IPS DF 6.9 (cell line): ENCODE data around the gene FGF18.

ENCODE experiments used
- DNase-seq: peaks from one replicate; pipeline ENCODE4 v3.0.0-alpha.2; 2013; ENCODE audit warnings: low read depth, low spot score
- H3K27ac ChIP-seq: one replicate; pipeline ENCODE4 v1.5.1; 2013; ENCODE audit warnings: low read length, control low read depth
- H3K27me3 ChIP-seq: 2 replicates; pipeline ENCODE4 v1.6.1; 2013; ENCODE audit warnings: mild to moderate bottlenecking, low read length; ENCODE audit not compliant: control insufficient read depth, insufficient read depth
- H3K36me3 ChIP-seq: 2 replicates; pipeline ENCODE4 v1.6.1; 2013; ENCODE audit warnings: low read length; ENCODE audit not compliant: control insufficient read depth, insufficient read depth
- H3K4me1 ChIP-seq: 2 replicates; pipeline ENCODE4 v1.6.1; 2013; ENCODE audit warnings: low read length; ENCODE audit not compliant: control insufficient read depth, insufficient read depth
- H3K4me3 ChIP-seq: 2 replicates; pipeline ENCODE4 v1.5.1; 2013; ENCODE audit warnings: mild to moderate bottlenecking, low read length
- H3K9me3 ChIP-seq: 2 replicates; pipeline ENCODE4 v1.6.1; 2013; ENCODE audit warnings: low read length, inconsistent platforms; ENCODE audit not compliant: control insufficient read depth, insufficient read depth
- WGBS: extraction: QIAGEN DNeasy Blood & Tissue Kit; methylation state at CpG from one replicate; pipeline ENCODE4 v1.1.7; 2013; ENCODE audit warnings: mixed read lengths, missing lambda C conversion rate; ENCODE audit not compliant: insufficient read length, insufficient coverage; 5-methylcytosine and 5-hydroxymethylcytosine counted together

FGF18 gene

DNA sequence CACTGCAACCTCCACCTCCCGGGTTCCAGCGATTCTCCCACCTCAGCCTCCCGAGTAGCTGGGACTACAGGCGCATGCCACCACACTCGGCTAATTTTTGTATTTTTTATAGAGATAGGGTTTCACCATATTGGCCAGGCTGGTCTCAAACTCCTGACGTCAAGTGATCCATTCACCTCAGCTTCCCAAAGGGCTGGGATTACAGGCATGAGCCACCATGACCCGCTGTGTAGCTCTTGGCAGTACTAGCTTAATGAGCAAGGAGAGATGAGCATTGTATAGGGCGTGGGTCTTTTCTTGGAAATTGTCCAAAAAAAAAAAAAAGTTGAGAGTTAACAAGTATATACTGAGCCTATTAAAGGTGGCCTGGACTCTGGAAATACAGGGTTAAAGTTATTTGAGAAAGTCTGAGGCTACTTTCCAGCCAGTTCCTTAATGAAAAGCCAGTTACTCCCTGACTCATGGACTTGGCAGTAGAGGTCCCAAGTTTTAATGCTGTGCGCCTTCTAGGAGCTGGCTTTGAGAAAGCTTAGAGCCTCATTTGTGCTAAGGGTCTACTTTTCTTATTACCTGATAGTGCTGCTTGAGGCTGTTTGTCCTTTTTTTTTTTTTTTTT, 4.2 kb upstream of the FGF18 start:
- Histone ChIP-seq H3K4me3 (no peak overlapping the region), H3K4me1 (peaks cover 1% of the 10 kb centered on the region; the same call in 1 of the 2 replicates), H3K9me3 (no peaks in the 10 kb centered on the region), H3K27me3 (peaks cover 2% of the 10 kb centered on the region; the same call in 1 of the 2 replicates), H3K27ac (no peak overlapping the region), H3K36me3 (peaks cover 9% of the 10 kb centered on the region; the same call in 1 of the 2 replicates)
- no CpG with 5 or more reads among the region's 9 CpGs for WGBS
- DNase-seq: no peak

DNA sequence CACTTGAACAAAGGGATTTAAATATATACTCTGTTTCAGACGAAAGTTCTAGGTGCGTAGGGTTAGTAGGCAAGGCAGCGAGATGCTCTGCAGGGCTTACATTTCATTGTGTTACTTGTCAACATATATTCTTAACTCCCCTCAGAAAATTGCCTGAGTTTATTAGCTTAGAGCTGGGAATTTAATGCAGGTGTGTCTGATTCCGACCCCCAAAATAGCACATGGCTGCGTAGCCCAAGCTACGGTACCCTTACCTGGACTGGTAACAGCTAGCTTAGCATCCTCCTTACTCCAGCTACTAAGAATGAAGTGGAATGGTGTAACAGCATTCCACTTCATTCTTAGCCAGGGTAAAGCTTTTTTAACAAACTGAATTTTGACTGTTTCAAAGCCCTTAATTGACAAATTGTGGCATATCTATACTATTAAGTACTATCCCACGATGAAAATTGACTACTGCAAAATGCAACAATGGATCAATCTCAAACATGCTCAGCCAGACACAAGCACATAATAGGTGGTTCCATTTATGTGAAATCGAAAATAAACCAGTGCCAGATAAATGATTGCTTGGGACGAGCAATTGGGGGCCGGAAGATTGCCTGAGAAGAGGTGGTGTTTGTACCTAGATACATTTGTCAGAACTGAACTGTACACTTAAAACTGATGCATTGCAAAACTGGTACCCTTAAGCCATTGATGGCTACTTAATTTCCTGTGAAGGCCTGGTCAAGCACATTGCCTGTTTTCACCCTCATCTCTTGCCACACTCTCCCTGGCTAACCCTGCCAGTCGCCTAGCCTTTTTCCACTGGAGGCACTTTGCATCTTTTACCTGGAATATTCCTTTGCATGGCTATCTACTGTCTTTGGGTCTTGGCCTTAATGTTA, 3.0 kb upstream of the FGF18 start:
- no peak overlapping the region for H3K27ac ChIP-seq

DNA sequence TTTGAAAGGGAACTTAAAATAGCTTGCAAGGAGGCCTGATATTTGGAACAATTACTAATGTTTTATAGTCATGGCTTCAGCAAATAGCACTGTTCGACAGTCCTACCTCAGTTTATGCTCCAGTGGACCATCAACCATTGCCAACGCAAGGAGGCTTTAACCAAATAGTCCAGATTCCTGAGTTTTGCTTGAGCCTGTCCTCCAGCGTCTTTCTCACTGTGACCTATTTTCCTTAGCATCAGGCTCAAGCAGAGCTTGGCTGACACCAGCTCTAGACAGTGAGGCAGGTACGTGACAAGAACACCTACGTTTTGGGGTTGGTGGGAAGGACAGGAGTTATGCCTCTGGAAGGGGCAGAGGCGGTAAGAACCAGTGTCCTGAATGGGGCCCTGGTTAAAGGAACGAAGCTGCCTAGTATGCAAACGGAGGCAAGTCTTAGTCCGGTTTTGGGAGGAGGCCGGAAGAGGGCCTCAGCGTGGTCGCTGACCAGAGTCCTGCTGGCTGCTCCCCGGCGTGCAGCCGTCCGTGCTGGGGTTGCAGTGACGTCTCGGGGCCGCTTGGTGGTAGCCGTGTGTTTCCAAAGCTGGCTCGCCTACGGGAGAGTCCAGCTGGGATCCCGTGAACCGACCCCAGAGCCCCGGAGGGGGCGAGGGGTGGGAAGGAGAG, 998 bp upstream of the FGF18 start:
- H3K27ac ChIP-seq: no peak overlapping the region
- DNase-seq: peak; percentile 66

More for the DNA sequence above, 3.0 kb upstream of the FGF18 start:
- Histone ChIP-seq H3K9me3 (no peaks in the 10 kb centered on the region), H3K27me3 (peaks cover 12% of the 10 kb centered on the region; the same call in 1 of the 2 replicates), H3K4me1 (peaks cover 2% of the 10 kb centered on the region; the same call in 1 of the 2 replicates), H3K36me3 (peaks cover 3% of the 10 kb centered on the region; the same call in 1 of the 2 replicates), H3K4me3 (no peak overlapping the region)
- no CpG with 5 or more reads among the region's 11 CpGs for WGBS
- DNase-seq: no peak

DNA sequence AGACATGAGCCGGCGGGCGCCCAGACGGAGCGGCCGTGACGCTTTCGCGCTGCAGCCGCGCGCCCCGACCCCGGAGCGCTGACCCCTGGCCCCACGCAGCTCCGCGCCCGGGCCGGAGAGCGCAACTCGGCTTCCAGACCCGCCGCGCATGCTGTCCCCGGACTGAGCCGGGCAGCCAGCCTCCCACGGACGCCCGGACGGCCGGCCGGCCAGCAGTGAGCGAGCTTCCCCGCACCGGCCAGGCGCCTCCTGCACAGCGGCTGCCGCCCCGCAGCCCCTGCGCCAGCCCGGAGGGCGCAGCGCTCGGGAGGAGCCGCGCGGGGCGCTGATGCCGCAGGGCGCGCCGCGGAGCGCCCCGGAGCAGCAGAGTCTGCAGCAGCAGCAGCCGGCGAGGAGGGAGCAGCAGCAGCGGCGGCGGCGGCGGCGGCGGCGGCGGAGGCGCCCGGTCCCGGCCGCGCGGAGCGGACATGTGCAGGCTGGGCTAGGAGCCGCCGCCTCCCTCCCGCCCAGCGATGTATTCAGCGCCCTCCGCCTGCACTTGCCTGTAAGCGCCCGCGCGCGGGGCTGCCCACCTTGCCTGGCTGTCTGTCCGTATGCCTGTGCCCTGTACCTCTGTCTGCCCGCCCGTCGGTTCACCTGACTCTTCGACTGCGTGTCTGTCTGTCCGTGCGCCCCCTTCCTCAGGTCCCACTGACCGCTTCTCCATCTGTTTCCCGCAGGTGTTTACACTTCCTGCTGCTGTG, 412 bp downstream of the FGF18 start:
- no CpG with 5 or more reads among the region's 95 CpGs for WGBS
- no peaks in the 10 kb centered on the region for H3K36me3 ChIP-seq
- no peak for DNase-seq
- no peak overlapping the region for H3K27ac ChIP-seq
- H3K9me3 ChIP-seq: no peaks in the 10 kb centered on the region
- peaks cover 19% of the 10 kb centered on the region; the same call in 1 of the 2 replicates for H3K27me3 ChIP-seq
- H3K4me3 ChIP-seq: peak overlapping the region; percentile 69; the same call in 1 of the 2 replicates
- H3K4me1 ChIP-seq: peaks cover 5% of the 10 kb centered on the region; the same call in 1 of the 2 replicates

More for the DNA sequence above, 998 bp upstream of the FGF18 start:
- no peaks in the 10 kb centered on the region for H3K36me3 ChIP-seq
- WGBS: no CpG with 5 or more reads among the region's 26 CpGs
- H3K4me1 ChIP-seq: peaks cover 4% of the 10 kb centered on the region; the same call in 1 of the 2 replicates
- no peaks in the 10 kb centered on the region for H3K9me3 ChIP-seq
- peak overlapping the region; percentile 69; the same call in 1 of the 2 replicates for H3K4me3 ChIP-seq
- peaks cover 19% of the 10 kb centered on the region; the same call in 1 of the 2 replicates for H3K27me3 ChIP-seq

DNA sequence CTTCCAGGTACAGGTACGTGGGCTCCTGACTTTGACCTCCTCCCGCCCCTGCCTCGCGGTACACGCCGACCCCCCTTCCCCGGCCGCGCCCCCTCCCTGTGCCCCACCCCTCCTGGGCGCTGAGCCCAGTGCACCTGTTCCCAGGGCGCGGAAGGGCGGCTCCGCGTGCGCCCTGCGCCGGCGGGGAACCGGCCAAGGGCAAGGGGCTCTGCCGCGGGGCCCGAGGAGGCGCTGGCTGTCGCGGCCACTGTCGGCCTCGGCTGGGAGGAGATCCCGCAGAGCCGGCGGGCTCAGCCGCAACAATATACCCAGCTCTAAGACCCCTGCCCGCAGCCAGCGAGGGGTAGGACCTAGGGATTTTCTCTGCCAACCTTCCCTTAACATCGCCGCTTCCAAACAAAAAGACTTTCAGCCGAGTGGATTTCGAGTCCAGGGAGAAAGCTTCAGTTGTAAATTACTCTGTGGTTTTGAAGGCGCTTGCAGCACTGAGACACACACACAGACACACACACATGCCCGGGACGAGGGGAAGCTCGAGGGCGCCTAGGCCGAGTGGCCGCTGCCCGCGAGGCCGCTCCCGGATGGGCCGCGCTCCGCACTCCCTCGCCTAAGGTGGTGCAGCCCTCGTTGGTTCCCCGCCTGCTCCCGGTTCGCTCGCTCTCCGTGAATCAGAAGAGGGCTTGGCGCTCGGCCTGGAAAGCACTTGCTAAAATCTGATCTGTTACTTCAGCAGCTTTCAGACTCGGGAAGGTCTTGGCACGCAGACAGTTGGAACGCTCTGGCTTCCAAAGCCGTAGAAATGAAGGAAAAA, 1.2 kb downstream of the FGF18 start:
- DNase-seq: no peak

DNA sequence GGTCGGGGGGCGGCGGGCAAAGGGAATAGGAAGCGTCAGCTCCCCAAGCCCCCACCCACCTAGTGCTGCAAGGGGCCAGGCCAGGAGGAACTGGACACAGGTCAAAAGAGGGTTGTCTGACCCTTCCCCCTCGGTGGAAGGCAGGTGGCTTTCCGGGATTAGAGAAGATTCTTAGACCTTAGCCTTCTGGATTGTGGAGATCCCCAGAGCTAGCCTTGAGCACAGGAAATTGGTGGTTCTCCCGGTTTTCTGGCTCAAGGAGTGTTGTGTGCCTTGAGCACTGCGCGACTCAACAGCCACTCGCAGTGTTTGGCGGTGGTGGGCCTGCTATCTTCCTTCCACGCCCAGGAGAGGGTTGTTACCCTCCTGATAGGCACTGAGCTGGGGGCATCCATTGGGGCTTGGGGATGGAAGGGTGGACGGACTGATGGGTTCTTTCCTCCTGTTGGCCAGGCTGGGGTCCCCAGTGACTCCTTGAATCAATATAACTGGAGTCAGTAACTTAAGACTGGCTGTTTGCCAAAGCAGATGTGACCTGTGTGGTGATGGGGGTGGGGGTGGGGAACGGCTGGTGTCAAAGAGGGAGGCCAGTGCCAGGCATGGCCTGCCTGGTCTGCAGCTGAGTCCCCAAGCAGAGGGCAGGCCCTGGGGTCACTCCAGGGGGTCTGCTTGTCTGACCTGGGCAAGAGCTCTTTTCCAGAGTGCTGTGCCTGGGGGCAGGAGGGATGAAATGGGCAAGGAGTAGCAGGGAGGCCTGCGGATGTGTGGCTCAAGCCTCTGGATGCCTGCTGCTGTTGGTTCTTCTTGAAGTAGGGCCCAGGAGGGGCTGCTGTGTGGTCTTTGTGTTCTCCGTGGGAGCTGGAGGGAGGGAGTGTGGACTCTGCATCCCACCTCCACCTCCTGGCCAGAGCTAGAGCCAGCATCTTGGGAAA, 2.1 kb downstream of the FGF18 start:
- no CpG with 5 or more reads among the region's 16 CpGs for WGBS
- peaks cover 19% of the 10 kb centered on the region; the same call in 1 of the 2 replicates for H3K27me3 ChIP-seq
- H3K4me3 ChIP-seq: no peak overlapping the region; the same call in 1 of the 2 replicates
- peaks cover 6% of the 10 kb centered on the region; the same call in 1 of the 2 replicates for H3K4me1 ChIP-seq
- DNase-seq: no peak
- no peaks in the 10 kb centered on the region for H3K9me3 ChIP-seq
- no peaks in the 10 kb centered on the region for H3K36me3 ChIP-seq
- H3K27ac ChIP-seq: no peak overlapping the region

More for the DNA sequence above, 1.2 kb downstream of the FGF18 start:
- Histone ChIP-seq H3K27ac (no peak overlapping the region), H3K27me3 (peaks cover 19% of the 10 kb centered on the region; the same call in 1 of the 2 replicates), H3K4me1 (peaks cover 6% of the 10 kb centered on the region; the same call in 1 of the 2 replicates), H3K9me3 (no peaks in the 10 kb centered on the region), H3K36me3 (no peaks in the 10 kb centered on the region), H3K4me3 (peak overlapping the region; percentile 25; the same call in 1 of the 2 replicates)
- WGBS: no CpG with 5 or more reads among the region's 65 CpGs

DNA sequence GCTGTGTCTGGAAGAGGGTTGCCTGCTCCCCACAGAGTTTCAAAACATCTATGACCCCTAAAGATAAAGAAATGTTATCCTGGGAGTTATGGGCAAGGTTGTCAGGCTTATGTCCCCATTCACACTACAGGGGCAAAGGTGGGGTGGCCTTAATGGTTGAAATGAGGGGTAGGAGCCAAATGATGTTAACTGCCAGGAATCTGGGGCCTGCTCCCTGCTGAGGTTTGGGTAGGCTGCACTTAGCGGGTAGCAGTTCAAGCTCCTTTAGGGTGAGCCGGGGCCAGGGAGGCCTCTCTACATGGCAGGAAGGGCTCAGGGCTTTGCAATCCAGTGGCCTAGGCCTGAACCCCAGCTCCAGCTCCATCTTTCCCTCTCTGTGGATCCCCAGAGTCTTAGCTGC, 3.0 kb downstream of the FGF18 start:
- Histone ChIP-seq H3K9me3 (no peaks in the 10 kb centered on the region), H3K27me3 (peaks cover 19% of the 10 kb centered on the region; the same call in 1 of the 2 replicates), H3K4me1 (peaks cover 6% of the 10 kb centered on the region; the same call in 1 of the 2 replicates), H3K4me3 (no peak overlapping the region), H3K27ac (no peak overlapping the region), H3K36me3 (no peaks in the 10 kb centered on the region)
- no CpG with 5 or more reads among the region's 2 CpGs for WGBS
- DNase-seq: no peak

DNA sequence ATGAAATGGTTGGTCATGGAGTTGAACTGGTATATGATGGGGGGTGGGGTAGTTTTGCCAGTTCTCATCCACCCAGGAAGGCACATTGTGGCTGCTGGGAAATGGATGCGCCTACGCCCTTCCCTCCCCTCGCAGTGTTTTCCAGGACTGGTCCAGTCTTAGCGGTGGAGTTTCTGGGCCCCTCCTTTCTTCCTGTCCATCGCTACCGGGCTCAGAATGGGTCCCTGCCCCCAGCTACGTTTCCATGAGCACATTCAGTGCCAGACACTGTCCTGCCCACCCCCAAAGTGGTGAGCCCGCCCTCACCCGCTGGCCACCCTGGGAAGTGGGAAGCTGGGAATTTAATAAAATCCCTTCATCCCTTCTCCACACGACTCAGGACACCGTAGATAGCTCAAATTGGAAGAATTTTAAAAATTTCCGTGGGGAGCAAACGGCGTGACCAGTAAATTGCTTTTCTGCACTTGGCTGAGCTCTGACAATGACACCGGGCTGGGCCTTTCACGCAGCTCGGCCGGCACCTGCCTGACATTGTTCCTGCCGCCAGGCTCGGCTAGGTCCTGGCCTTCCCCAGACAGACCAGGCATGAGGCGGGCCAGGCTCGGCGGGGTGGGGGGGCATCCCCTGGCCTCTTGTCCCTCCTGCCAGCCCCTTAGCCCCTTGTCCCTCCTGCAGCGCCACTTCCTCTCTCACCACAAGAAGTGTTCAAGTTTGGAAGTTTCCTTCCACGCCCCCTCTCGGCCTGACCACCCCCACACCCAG, 3.6 kb downstream of the FGF18 start:
- DNase-seq: no peak
- peaks cover 19% of the 10 kb centered on the region; the same call in 1 of the 2 replicates for H3K27me3 ChIP-seq
- H3K27ac ChIP-seq: no peak overlapping the region
- peaks cover 6% of the 10 kb centered on the region; the same call in 1 of the 2 replicates for H3K4me1 ChIP-seq
- H3K4me3 ChIP-seq: no peak overlapping the region
- H3K36me3 ChIP-seq: no peaks in the 10 kb centered on the region
- no peaks in the 10 kb centered on the region for H3K9me3 ChIP-seq
- no CpG with 5 or more reads among the region's 26 CpGs for WGBS
